HG03571 (cell line): ENCODE measurements around the gene CHD9.
"Not testable (repeated sequence)": the region's sequence is repeated elsewhere in the genome, so short reads cannot be mapped to it uniquely, and the experiment has no call there.

Experiments
- ATAC-seq: cut with Tn5 transposase; IDR thresholded peaks from one replicate; pipeline ENCODE4 v1.9.1; 2021; ENCODE audit not compliant: unreplicated experiment

CHD9 gene

DNA sequence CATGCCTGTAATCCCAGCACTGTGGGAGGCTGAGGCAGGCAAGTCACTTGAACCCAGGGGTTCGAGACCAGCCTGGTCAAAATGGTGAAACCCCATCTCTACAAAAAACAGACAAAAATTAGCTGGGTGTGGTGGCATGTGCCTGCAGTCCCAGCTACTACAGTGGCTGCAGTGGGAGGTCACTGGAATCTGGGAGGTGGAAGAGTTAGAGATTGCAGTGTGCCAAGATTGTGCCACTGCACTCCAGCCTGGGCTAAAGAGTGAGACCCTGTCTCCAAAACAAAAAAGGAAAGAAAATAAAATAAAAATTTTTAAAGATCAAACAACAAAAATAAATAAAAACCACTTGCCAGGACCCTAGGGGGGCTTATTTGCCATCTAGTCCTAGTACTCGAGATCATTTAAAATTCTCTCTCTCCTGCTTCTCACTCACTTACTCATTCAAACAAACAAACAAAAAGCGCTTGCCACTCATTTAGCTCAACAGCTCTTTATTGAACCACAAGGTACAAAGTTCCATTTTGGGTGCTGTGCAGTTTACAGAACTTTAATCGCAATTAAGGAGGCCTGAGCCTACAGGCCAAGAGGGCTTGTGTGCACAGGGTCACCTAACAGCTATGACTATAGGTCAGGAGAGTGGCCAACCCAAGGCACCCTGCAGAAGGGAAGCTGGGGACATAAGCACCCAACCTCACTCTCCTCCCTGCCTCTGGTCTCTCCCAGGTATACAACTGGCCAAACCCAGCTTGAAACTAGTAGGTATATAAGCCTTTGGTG is 6.5 kb upstream of the CHD9 start:
- ATAC-seq, result no peak

DNA sequence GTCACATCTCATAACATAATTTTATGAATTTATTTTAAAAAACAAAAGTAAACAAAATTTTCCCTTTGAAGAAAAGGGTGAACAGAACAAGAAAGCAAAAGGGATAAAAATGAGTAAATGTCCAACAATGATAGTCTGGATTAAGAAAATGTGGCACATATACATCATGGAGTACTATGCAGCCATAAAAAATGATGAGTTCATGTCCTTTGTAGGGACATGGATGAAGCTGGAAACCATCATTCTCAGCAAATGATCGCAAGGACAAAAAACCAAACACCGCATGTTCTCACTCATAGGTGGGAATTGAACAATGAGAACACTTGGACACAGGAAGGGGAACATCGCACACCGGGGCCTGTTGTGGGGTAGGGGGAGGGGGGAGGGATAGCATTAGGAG is 3.5 kb upstream of the CHD9 start:
- ATAC-seq, result not testable (repeated sequence)

DNA sequence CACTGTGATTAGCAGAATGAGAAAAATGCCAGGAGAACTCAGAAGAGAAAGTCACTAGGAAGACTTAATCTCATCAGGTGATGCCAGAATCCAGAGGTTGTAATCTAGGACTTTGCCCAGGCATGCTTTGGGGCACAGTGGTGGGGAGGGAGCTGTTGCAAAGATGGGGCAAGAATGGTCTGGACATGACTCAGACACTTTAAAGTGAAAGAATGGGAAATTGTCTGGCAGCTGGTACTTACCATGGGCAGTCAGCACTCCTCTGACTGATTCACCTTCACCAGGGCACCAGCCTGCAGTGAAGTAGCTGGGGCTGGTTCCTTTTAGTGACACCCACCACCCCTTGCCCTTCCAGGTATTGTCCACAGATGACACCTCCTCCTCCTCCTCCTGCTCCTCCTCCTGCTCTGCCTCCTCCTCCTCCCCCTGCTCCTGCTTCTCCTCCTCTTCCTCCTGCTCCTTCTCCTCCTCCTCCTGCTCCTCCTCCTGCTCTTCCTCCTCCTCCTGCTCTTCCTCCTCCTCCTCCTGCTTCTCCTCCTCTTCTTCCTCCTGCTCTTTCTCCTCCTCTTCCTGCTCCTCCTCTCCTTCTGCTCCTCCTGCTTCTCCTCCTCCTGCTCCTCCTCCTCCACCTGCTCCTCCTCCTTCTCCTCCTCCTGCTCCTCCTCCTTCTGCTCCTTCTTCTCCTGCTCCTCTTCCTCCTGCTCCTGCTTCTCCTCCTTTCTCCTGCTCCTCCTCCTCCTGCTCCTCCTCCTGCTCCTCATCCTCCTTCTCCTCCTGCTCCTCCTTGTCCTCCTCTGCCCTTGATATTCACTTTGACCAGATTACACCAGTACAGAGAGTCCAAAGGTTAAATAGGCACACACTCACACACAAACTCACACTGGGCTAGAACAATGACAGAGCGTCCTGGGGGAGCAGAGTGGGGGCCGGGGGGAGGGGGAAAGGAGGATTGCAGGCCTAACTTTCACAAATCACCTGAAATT is 2.0 kb upstream of the CHD9 start, which contains the start of gene CHD9NB:
Gene CHD9NB (minus strand): TSS at position 379 of the 983 bp plus-strand sequence. CDS start 8,739 bp downstream, outside the sequence.
- no peak for ATAC-seq

DNA sequence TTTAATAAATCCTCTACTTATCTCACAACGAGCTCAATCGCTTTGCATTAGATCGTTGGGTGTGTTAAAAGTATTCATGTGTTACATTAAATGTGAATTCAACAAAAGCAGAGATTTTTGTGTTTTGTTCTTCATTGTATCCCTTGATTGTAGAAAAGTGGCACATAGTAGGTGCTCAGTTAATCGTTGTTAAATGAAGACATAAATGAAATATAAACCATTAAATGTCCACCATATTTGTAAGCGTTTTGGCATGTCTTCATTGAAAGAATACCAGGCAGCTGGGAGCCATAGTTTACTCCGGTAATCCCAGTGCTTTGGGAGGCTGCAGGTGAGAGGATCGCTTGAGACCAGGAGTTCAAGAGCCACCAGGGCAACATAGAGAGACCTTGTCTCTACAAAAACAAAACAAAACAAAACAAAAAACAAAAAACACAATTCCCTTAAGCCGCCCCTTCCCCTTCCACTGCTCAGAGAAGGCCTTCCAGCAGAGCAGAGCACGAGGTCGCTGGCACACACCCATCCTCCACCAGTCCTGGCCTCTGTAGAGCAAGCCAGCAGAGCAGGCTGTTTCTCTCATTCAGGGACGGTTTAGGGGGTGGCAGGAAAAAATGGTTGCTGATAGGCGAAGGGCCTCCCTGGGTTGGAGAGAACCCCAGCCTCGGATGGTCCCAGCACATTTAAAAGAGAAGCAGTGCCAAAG is 673 bp upstream of the CHD9 start:
- ATAC-seq, result peak; percentile 26

DNA sequence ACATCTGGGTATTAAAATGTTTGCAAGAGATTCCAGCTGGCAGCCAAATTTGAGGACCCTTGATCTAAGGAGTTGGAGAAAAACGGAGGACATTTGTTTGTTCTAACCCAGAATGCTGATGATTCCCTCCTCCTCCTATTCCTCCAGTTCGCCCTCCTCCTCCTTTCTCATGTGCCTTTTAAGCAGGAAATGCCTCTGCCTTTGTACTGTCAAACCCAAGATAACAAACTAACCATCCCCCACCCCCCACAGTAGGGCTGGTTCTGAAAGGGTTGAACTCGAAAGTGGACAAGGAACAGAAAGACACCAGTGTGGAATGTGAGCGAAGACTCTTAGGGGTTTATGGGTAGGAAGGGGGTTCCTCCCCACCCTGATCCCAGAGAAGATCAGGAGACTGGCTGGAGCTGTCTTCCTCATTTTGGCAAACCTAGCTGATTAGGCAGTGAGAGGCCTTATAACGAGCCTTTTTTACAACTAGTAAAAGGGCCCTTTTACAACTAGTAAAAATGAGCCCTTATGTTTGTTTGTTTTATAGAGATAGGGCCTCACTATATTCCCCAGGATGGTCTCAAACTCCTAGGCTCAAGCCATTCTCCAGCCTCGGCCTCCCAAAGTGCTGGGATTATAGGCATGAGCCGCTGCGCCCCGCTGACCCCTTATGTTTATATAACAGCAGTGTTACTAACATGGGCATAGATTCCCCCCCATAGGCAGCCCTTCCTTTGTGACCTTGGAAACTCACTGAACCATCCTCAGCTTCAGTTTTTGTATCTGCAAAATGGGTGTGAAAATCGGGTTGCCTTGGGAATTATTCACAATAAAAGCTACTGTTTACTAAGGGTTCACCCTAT is 975 bp downstream of the CHD9 start:
- no peak for ATAC-seq

DNA sequence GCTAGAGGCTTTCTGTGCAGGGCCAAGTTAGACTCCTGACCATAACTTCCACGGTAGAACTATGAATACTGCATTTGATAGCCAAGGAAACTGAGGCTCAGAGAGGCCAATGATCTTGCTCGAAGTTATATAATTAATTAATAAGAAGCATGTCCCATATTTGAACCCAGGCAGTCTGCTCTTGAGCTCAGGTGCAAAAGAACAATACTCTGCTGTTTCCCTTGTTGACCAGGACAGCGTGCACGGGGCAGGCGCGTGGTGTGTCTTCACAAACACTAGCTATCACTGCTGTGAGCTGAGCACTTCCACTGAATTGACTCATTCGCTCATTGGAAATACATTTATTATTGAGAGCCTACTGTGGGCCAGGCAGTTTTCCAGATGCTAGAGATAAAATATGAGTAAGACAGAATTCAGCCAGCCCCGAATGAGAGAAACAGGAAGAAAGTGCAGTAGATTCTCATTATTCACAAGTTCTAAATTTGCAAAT is 1.6 kb downstream of the CHD9 start:
- no peak for ATAC-seq

DNA sequence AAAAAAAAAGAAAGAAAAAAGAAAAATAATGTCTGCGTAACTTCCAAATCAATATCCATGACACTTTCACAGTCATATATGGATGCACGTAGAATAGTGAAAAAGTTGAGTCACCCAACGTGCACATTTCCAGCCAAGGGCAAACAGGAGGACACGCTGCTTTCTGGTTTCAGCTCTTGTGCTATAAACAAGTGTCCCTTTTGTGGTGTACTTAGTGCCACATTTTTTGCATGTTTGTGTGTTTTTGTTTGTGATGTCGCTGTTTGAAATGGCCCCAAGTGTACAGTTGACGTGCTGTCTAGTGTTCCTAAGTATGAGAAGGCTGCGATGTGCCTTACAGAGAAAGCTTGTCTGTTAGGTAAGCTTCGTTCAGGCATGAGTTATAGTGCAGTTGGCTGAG is 2.9 kb downstream of the CHD9 start:
- no peak for ATAC-seq

DNA sequence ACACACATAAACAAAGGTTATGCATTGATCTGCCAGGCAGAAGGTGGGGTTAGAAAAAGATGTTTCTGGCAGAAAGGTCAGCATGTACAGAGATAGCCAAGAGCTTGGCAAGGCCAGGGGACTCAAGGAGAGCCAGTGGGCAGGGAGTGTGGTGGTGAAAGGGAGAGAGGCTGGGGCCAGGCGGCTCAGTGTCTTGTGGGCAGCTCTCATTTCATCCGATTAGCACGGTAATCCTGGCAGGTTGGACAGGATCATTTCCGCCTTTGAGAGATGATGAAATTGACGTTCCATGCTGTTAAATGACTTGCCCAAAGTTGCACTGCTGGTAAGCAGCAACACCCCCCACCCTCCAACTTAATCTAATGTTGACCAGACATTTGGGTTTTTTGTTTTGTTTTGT is 3.6 kb downstream of the CHD9 start:
- ATAC-seq, result no peak

DNA sequence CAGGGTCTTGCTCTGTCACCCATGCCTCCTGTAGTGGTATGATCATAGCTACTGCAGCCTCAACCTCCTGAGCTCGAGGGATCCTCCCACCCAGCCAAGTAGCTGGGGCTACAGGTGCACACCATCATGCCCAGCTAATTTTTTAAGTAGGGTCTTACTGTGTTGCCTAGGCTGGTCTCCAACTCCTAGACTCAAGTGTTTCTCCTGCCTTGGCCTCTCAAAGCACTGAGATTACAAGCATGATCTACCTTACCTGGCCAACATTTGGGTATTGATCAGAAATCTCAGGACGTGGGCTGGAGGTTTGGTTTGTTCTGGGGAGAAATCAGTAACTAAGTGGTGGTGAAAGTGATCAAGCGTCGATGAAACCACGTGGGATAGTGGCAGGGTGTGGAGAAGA is 4.1 kb downstream of the CHD9 start:
- ATAC-seq, result no peak

DNA sequence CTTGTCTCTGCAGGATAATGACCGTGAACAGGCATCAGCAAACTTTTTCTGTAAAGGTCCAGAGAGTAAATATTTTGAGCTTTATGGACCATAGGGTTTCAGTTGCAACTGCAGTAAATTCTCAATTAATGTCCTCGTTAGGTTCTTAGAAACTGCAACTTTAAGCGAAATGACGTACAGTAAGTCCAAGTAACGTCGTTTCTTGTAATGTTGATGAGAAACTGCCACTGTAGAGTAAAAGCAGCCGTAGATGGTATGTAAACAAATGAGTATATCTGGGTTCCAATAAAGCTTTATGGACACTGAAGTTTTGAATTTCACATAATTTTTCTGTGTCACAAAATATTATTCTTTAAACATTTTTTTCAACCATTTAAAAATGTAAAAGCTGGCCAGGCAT is 4.9 kb downstream of the CHD9 start:
- no peak for ATAC-seq

DNA sequence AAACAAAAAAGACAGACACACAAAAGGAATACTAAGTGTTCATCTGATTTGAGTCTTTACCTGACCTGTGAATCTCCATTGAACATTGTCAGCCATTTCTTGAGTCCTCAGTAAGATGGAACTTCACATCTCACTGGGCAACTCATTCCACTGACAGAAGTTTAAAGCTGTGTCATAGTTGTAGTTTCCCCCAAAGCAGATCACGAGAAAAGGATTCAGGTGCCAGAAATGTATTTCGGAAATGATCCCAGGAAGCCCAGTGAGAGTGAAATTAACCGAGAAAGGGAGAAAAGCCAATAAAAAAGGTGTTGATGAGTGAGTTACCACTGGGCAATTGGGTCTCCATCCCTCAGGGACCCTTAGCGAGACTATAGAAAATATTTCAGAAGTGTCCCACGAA is 6.5 kb downstream of the CHD9 start:
- no peak for ATAC-seq

DNA sequence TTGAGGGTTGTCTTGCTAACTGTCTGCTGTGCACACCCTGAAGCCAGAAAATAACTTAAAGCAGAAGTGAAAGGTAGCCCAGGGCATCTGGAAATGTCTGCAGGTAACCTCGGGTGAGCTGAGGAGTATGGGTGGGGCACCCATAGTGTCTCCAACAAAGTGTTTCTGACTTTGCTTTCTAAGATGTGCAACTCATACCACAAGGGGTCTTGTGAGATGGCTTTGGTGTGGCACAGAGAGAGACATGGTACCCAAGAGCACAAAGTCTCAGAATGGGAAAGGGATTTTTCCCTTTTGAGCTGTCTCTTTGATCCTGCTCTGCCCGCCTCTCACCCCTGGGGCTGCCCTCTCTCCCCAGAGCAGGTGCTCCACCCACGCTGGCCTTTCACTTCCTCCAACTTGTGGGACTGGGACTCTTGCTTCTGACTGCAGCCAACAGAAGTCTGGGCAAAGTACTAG is 6.9 kb downstream of the CHD9 start:
- peak; percentile 89 for ATAC-seq

DNA sequence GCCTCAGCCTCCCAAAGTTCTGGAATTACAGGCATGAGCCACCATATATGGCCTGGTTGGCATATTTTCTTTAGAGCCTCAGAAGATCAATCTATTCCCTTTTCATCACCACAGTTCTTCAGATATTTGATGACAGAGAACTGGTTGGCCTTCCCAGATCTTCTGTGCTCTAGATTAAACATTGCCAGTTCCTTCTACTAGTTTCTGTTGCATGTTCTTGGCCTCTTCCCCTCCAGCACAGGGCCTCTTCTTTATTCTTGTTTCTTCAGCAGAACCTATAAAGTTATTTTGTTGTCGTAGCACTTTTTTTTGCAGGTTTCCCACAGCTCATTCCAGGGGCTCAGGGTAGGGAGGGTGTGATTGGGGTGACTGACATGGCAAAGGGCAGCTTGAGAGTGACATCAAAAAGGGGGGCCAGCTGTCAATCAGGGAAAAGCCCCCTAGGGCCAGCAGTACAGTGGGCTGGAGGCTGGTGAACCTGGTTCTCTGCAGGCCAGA is 9.3 kb downstream of the CHD9 start:
- ATAC-seq, result no peak

DNA sequence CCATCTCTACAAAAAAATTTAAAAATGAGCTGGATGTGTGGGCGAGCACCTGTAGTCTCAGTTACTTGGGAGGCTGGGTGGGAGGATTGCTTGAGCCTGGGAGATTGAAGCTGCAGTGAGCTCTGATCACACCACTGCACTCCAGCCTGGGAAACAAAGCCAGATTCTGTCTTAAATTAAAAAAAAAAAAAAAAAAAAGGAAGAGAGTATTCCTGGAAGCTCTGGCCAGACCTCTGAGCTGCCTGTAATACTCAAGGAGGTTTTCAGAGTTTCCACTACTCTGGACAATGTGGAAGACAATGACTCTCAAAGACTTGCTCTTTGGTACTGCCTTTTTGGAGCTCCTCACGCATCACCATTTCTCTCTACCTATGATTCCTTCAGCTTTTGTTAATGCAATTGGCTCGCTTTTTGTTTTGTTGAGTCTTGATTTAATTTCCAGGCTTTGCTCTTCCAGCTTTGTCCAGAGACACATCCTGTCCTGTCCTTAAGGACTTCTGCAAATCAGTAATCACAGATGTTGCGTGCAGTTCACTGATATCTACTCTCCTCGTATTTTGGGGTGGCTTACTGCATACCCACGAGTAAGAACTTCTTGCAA is 10.8 kb downstream of the CHD9 start:
- ATAC-seq, result no peak

DNA sequence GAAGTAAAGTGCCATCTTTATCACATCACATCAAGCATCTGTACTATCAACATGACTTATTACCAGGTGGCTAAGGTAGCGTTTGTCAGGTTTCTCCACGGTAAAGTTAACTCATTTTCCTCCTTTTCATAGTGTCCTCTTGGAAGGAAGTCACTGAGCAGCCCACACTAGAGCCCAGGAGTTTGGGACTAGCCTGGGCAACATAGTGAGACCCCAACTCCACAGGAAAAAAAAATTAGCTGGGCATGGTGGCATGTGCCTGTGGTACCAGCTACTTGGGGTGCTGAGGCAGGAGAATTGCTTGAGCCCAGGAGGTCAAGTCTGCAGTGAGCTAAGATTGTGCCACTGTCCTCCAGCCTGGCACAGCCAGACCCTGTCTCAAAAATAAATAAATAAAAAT is 12.9 kb downstream of the CHD9 start:
- ATAC-seq, result no peak

DNA sequence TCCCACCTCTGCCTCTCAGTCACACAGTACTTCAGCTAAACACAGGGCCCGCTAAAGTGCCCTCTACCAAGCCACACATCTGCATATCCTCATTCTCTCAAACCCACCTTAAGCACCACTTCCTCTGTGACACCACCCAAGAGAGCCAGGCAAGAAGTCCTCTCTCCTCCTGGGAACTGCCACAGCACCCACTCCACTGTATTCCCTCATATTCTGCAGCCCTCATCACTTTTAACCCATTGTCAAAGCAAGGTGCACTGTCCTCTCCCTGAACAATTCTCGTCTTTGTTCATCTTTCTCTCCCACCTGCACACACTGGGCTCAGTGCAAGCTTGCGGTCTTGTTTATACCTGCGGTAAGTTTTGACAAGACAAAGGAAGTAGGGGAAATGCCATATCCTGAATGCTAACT is 13.6 kb downstream of the CHD9 start:
- ATAC-seq, result peak; percentile 58

DNA sequence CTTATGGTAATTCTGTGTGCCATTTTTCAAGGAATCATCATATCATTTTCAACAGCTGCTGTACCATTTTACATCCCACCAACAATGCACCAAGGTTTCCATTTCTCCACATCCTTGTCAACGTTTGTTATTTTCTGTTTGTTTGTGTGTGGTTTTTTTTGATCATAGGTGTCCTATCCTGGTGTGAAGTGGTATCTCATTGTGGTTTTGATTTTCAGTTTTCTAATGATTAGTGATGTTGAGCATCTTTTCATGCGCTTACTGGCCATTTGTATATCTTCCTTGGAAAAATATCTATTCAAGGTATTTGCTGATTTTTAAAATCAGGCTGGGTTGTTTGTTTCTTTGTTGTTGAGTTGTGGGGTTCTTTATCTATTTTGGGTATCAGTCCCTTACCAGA is 15.0 kb downstream of the CHD9 start:
- no peak for ATAC-seq

DNA sequence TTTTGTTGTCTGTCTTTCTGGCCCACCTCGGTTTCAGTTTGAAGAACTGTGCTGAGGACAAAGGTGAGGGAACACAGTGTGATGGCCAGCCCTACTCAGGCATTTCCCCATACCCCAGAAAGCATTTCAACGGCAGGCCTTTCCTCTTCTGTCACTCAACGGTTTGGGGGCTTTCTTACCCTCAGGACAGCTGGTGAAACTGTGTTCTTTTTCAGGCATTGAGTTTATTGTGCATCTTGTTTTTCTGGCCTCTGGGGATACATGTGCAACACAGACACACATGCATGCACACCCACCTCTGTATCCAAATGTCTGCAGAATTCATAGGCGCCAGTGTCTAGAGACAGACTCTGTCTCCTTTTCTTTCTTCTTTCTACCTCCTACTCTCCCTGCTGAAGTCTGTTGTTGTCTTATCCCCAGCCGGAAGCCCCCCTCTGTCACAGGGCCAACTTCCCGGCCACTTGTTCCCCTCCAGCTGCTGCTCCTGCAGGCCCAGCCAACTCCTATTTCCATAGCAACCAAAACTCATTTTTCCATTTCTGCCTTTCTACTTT is 17.0 kb downstream of the CHD9 start:
- peak; percentile 46 for ATAC-seq

DNA sequence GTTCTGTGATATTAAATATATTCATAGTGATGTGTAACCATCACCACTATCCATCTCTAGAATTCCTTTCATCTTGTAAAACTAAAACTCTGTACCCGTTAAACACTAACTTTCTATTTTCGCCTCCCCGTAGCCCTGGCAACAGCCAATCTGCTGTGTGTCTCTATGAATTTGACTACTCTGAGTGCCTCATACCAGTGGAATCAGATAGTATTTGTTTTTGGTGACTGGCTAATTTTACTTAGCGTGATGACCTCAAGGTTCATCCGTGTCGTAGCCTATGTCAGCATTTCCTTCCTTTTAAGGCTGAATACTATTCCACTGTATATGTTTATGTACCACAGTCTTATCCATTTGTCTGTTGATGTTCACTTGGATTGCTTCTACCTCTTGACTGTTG is 18.2 kb downstream of the CHD9 start:
- no peak for ATAC-seq
